NCI-H345 (cell line): ENCODE results near the gene WNT3A.
"Not testable (repeated sequence)": the region's sequence is repeated elsewhere in the genome, so short reads cannot be mapped to it uniquely, and the experiment has no call there.

ENCODE experiments used
- DNase-seq: peaks from one replicate; lab custom pipeline; 2025; lab: John Stamatoyannopoulos, UW

Gene WNT3A, protein sequence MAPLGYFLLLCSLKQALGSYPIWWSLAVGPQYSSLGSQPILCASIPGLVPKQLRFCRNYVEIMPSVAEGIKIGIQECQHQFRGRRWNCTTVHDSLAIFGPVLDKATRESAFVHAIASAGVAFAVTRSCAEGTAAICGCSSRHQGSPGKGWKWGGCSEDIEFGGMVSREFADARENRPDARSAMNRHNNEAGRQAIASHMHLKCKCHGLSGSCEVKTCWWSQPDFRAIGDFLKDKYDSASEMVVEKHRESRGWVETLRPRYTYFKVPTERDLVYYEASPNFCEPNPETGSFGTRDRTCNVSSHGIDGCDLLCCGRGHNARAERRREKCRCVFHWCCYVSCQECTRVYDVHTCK

DNA sequence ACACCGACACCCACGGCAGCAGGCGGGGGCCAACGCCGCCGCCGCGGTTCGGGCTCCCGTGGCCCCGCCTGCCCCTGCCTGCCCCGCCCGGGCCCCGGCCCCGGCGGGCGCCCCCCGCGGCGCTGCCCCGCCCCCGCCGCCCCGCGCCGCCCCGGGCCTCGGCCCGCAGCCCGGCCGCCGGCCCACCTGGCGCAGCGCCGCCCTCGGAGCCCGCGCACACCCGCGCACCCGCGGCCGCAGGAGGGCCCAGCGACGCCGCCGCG is at the start of gene WNT3A:
WNT3A (plus strand) TSS at position 213 of the 263 bp plus-strand sequence. CDS start 131 bp downstream, outside the sequence.
- no peak for DNase-seq

DNA sequence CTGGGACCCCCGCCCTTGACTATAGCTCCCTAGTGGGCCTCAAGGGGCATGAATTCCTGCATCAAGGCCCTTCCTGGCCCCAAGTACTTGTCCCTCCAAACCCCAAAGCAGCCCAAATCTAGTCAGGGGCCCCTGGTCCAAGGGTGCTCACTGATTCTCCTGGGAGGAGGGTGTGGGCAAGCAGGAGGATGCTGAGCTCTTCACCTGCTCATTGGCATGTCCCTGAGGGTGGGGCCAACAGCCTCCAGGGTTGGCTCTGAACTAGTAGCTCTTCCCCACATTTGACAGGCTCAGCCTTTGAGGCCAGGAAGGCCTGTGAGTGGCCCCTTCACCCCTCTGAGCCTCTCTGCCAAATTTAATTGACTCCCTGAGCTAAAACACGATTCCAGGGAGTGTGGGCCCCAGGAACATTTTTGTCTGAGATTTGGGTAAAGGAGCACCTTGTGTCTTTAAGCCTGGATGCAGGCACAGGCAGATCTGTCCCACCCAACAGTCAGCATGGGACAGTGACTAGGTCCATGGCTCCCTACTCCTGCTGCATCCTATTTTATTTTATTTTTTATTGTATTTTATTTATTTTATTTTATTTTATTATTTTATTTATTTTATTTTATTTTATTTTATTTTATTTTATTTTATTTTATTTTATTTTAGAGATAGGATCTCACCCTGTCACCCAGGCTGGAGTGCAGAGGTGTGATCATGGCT is 48.0 kb upstream of the WNT3A start:
- DNase-seq, result no peak

DNA sequence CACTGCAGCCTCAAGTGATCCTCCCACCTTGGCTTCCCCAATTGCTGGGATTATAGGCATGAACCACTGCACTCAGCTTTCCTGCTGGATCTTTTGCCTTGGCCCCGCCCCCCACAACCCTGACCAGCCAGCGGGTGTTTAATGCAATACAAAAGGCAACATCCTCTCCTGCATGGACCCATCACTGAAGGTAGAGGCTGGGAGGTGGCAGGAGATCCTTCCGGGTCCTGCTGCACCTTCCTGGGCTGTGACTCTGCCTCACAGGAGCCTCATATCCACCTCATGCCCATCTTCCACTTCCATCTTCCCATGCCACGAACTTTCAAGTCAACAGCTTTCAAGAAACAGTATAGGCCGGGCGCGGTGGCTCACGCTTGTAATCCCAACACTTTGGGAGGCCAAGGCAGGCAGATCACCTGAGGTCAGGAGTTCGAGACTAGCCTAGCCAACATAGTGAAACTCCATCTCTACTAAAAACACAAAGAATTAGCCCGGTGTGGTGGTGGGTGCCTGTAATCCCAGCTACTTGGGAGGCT is 47.4 kb upstream of the WNT3A start:
- DNase-seq, result no peak

DNA sequence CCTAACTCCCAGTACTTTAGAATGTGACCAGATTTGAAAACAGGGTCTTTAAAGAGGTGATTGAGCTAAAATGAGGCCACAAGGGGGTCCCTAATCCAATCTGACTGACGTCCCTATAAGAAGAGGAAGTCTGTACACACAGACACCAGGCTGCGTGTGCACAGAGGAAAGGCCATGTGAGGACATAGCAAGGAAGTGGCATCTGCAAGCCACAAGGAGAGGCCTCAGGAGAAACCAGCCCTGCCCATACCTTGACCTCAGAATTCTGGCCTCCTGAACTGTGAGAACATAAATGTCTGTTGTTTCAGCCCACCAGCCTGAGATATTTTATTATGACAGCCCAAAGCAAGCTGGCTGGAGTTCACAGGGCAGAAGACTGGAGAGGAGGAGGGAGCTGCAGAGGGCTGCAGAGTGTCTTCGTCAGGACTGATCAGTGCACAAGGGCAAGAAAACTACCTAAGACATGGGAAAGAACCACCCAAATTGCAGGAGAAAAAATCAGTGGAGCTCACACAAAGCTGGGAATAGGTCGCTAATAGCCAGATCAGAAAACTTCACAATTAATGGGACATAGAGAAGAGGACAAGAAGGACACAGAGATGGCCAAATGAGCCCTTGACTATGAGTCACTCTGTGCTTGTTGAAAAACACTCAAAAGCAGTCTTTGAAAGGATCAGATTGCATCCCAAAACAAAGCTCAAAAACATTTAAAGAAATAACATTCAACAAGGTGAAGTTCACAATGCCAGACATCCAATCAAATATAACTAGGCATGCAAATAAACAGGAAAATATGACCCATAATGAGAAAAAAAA is 44.9 kb upstream of the WNT3A start:
- DNase-seq, result no peak

DNA sequence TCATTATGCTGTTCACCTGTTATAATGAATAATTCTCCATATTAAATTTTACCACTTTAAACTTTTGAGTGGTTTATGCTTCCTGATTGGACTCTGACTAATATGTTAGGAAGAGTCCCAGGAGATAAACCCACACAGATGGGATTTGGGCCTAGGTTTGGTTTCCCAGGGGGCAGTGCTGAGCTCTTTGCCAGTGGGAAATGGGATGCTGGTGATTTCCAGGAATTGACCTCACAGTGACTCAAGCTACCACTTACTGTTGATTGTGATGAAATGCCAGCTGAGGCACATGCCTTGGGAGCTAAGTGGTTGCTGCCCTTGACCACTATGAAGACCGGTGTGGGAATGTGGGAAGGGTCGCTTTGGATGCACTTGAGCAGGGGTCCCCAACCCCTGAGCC is 40.1 kb upstream of the WNT3A start:
- DNase-seq, result not testable (repeated sequence)

DNA sequence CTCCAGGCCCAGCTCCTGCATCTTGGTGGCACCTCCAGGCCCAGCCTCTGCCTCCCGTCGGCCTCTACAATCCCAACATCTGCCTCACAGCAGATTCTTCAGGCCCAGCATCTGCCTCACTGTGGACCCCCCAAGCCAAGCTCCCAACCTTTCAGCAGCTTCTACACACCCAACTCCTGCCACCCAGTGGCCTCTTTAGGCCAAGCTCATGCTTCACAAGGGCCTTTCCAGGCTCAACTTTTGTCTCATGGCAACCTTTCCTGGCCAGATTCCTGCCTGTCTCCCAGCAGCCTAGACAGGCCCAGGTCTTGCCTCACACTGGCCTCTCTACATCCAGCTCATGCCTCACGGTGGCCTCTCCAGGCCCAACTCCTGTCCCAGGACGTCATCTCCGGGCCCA is 39.0 kb upstream of the WNT3A start:
- DNase-seq, result not testable (repeated sequence)

DNA sequence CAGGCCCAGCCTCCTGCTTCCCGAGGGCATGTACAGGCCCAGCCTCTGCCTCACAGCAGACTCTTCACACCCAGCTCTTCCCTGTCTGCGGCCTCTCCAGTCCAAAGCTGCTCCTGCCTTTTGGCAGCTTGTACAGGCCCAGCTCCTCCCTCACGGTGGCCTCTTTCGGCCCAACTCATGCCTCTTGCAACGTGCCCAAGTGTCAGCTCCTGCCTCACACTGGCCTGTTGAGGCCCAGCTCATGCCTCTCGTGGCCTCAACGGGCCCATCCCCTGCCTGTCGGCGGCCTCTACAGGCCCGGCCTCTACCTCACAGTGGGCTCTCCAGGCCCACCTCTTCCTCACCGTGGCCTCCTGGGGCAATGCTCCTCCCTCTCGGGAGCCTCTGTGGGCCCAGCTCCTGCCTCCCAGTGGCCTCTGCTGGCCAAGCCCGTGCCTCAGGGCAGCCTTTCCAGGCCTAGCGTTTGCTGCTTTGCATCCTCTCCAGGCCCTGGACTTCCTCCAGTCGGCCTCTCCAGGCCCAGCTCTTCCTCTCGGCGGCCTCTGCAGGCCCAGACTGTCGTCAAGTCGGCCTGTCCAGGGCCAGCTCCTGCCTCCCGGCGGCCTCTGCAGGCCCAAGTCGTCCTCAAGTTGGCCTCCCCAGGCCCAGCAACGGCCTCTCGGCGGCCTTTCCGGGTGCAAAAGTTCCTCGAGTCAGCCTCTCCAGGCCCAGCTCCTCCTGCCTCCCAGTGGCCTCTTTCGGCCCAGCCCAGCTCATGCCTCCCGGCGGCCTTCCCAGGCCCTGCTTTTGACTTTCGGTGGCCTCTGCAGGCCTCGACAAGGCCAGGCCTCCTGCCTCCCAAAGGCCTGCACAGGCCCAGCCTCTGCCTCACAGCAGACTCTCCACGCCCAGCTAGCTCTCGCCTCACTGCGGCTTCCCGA is 36.5 kb upstream of the WNT3A start:
- DNase-seq, result not testable (repeated sequence)

DNA sequence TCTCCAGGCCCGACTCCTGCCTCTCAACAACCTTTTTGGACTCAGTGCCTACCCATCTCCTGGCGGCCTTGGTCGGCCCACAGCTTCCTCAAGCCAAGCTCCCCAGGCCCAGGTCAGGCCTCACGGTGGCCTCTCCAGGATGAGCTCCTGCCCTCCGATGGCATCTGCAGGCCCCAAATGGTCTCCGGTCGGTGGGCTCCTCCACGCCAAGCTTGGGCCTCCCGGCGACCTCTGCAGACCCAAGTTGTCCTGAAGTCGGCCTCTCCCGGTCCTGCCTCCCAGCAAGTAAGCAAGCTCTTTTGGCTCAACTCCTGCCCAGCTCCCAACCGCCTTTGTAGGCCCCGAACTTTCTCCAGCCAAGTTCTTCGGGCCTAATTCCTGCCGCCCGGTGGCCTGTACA is 35.6 kb upstream of the WNT3A start:
- DNase-seq, result not testable (repeated sequence)

DNA sequence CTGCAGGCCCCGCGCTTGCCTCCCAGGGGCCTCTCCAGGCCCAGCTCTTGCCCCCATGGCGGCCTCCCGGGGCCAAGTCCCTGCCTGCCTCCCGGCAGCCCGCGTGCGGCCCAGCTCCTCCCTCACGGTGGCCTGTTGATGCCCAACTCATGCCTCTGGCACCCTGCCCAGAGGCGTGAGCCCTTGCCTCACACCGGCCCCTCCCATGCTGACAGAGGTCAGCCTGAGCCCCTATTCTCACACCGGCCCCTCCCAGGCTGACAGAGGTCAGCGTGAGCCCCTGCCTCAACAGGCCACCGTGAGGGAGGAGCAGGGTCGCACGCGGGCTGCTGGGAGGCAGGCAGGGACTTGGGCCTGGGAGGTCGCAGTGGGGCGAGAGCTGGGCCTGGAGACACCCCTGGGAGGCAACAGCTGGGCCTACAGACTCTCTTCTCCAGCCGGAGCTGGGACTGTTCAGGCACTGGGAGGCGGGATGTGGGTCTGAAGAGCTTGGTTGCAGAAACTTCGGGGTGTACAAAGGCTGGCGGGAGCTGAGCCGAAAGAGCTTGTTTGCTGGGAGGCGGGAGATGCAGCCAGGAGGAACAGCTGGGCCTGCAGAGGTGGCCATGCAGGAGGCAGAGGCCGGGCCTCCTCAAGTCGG is 35.0 kb upstream of the WNT3A start:
- not testable (repeated sequence) for DNase-seq

DNA sequence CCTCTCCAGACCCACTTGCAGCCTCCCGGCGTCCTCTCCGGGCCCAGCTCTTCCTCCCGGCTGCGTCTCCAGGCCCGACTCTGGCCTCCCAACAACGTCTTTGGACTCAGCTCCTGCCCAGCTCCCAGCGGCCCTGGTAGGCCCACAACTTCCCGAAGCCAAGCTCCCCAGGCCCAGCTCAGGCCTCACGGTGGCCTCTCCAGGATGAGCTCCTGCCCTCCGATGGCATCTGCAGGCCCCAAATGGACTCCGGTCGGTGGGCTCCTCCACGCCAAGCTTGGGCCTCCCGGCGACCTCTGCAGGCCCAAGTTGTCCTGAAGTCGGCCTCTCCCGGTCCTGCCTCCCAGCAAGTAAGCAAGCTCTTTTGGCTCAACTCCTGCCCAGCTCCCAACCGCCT is 34.5 kb upstream of the WNT3A start:
- DNase-seq, result not testable (repeated sequence)

DNA sequence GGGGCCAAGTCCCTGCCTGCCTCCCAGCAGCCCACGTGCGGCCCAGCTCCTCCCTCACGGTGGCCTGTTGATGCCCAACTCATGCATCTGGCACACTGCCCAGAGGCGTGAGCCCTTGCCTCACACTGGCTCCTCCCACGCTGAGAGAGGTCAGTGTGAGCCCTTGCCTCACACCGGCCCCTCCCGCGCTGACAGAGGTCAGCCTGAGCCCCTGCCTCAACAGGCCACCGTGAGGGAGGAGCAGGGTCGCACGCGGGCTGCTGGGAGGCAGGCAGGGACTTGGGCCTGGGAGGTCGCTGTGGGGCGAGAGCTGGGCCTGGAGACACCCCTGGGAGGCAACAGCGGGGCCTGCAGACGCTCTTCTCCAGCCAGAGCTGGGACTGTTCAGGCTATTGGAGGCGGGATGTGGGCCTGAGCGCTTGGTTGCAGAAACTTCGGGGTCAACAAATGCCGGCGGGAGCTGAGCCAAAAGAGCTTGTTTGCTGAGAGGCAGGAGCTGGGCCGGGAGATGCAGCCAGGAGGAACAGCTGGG is 33.9 kb upstream of the WNT3A start:
- not testable (repeated sequence) for DNase-seq

DNA sequence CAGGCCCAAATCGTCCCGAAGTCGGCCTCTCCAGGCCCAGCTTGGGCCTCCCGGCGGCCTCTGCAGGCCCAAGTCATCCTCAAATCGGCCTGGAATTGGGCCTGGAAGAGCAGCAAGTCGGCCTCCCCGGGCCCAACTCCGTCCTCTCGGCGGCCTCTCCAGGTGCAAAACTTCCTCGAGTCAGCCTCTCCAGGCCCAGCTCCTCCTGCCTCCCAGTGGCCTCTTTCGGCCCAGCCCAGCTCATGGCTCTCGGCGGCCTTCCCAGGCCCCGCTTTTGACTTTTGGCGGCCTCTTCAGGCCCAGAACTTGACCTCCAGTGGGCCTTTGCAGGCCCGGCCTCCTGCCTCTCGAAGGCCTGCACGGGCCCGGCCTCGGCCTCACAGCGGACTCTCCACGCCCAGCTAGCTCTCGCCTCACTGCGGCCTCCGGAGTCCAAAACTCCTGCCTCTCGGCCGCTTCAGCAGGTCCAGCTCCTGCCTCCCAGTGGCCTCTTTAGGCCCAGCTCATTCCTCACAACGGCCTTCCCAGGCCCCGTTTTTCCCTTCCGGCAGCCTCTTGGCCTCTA is 33.0 kb upstream of the WNT3A start:
- not testable (repeated sequence) for DNase-seq

DNA sequence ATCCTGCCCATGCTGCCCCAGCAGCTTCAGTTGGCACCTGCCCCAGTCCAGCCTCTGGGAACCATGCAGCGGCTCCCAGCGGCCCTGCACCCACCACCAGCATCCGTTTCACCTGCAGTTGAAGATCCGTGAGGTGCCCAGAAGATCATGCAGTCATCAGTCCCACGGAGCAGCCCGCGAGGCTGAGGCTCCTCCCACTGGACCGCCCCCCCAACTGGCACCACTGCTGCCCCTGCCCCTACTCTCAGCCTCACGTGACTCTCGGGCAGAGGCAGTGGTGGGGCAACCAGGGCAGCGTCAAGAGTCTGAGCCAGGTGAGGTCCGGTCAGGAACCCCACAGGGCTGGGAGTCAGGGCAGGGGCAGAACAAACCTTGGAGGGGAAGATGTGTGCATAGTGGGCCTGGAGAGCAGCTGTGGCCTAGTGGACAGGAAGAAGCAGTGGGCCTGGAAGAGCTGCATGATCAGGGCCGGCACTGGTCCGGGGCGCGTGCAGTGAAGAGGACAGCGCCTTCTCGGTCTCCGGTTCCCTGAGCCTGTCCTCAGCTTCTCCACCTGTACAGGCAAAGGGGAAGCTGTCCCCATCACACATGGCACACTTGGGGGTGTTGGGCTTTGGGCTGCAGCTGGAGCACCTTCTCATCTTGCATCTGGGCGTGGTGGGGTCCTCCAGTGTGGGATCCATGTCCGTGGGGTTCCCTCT is 31.1 kb upstream of the WNT3A start:
- DNase-seq, result not testable (repeated sequence)

DNA sequence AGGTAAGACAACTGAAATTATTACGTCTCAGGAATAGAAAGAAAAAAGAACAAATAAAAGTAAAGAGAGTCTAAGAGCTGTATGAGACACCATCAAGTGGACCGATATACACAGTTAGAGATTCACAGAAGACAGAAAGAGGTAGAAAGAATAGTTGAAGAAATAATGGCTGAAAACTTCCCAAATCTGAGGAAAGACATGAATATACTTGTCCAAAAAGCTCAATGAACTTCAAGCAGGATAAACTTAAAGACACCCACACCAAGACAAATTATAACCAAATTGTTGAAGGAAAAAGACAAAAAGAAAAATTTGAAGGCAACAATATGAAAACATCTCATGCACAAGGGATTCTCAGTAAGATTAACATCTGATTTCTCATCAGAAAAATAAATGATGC is 19.6 kb upstream of the WNT3A start:
- no peak for DNase-seq

DNA sequence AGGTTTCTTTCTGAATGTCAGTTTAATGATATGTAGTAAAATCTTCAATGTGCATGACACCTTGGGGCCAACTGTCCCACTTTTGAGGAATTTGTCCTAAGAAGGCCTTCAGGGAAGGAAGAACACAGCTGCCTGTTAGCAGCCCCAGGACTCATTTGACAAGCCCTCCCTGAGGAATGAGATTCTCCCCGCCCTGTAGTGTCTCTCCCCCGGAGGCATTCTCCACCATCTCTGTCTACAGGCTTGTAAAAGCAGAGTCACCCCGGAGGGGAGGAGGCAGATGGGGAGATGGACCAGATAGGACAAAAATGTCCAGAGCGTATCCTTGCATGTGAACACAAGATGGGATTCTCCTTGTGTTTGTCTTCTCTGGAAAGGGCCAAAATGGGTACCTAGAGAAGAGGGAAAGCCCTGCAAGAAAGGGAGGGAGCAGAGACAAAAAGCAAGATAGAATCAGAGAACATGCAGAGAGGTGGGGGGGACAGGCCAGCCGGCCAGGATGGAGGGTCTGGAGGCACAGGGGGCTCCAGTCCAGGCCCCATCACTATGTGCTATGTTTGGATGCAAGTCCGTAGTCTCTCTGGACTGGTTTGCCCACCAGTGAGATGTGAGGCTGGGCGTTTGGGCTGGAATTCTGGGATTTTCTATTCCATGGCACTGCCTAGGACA is 12.0 kb upstream of the WNT3A start:
- DNase-seq, result no peak

DNA sequence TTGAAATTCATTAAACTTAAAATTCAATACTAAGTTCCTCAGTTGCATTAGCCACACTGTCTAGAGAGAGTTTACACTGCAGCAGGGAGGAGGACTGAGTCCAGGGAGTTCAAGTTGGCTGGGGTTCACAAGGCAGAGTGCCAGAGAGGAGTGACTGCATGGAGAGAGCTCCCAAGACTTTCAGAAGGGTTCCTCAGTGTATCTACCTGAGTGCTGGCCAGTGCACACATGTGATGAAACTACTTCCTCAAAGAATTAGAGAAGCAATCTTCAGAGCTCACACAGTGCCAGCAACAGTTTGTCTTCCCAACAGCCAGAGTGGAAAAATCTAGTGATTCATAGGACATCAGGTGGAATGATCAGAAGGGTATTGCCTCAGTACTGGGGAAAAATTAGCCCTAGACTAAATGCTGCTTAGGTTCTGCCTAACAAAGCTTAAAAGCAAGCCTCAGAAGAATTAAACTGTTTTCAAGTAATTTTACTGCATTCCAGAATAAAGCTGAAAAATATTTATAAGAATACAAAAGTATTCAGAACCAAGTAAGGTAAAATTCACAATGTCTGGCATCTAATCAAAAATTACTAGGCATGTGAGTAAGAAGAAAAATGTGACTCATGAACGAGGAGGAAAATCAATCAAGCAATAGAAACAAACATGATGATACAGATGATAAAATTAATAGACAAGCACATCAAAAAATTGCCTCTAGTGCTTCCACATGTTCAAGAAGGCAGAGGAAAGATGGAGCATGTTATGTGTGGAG is 10.4 kb upstream of the WNT3A start:
- no peak for DNase-seq

DNA sequence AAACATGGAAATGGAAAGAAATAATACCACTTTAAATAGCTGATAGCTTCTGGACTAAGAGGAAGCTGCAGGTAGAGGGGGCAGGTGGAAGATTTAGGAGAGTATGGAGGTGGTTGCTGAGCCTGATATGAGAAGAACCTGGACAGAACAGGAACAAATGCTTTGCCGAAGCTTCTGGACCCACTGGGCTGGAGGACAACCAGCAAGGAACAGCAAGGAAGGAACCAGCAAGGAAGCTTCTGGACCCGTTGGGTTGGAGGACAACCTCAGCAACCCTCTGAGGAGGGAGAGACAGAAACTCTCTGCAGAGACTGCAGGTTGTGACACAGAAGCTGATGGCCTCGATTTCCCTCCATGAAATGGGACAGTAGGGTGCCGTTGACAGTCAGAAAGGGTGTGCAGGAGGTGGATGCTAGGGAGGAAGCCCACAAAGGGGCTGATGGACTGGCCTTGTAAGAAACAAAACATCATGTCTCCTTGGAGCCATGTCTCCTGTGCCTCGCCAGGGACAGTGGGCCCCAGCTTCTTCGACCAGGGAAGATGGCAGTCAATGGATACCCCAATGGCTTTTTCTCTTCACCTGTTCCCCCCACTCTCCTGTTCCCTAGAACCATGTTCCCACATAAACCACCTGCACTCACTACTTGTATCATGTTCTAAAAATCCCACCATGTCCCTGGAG is 8.3 kb upstream of the WNT3A start:
- DNase-seq, result no peak
